Neural crest cell (in vitro differentiated cells): ENCODE measurements around the gene SVBP. TPM values are rescaled to one million over a fixed set of nuclear protein-coding genes. Genes with fewer than 3 reads are reported as not detected.
A peak's percentile ranks its signal among the peaks of the same experiment; 100 is the strongest.

Experiments
- DNase-seq: peaks from one replicate; pipeline ENCODE4 v3.0.0; 2021; ENCODE audit warnings: low read depth, mixed read lengths, low spot score
- H3K27ac Mint-ChIP-seq: one replicate; pipeline ENCODE4 v1.8.0; 2021; ENCODE audit warnings: mild to moderate bottlenecking, mixed read lengths; ENCODE audit not compliant: unreplicated experiment
- H3K27me3 Mint-ChIP-seq: 2 replicates; pipeline ENCODE4 v1.8.0; 2021; ENCODE audit warnings: low read depth, mild to moderate bottlenecking, mixed read lengths
- H3K36me3 Mint-ChIP-seq: 2 replicates; pipeline ENCODE4 v1.8.0; 2021; ENCODE audit warnings: low read depth, mild to moderate bottlenecking, mixed read lengths
- H3K4me1 Mint-ChIP-seq: 2 replicates; pipeline ENCODE4 v1.8.0; 2021; ENCODE audit warnings: mixed read lengths
- H3K4me3 Mint-ChIP-seq: one replicate; pipeline ENCODE4 v1.8.0; 2021; ENCODE audit warnings: mild to moderate bottlenecking, mixed read lengths
- H3K9me3 Mint-ChIP-seq: 2 replicates; pipeline ENCODE4 v1.8.0; 2021; ENCODE audit warnings: mixed read lengths
- CTCF ChIP-seq: fragments of 200-600 bp; sonication (generic); conservative IDR thresholded peaks from 2 replicates; pipeline ENCODE4 v1.5.0; 2021; ENCODE audit warnings: antibody characterized with exemption, mild to moderate bottlenecking
- total RNA-seq: library from RNA; stranded (reverse); gene quantifications from 2 replicates; pipeline ENCODE4 v1.2.1, GENCODE V29; 2021

SVBP gene
- total RNA-seq, 1 donor from 2014 or later: 46.5 TPM

- DNase-seq: no peak
Measured at GRCh38 chr1:42774928-42775526, 42.2 kb downstream of the SVBP start.

GRCh38 chr1:42773420-42773819 lies 43.8 kb downstream of the SVBP start:
- H3K27ac Mint-ChIP-seq: no peak overlapping the region

More at GRCh38 chr1:42774928-42775526, 42.2 kb downstream of the SVBP start:
- Mint-ChIP-seq H3K36me3 (peaks cover 12% of the 10 kb centered on the region), H3K9me3 (no peaks in the 10 kb centered on the region), H3K4me1 (peaks cover 10% of the 10 kb centered on the region), H3K27ac (no peak overlapping the region), H3K27me3 (no peaks in the 10 kb centered on the region), H3K4me3 (no peak overlapping the region)
- no peak for TF ChIP-seq CTCF

GRCh38 chr1:42769811-42770210 lies 47.4 kb downstream of the SVBP start:
- no peak overlapping the region for H3K27ac Mint-ChIP-seq
- no peaks in the 10 kb centered on the region for H3K9me3 Mint-ChIP-seq
- H3K4me3 Mint-ChIP-seq: peak overlapping the region; percentile 60
- no peaks in the 10 kb centered on the region for H3K27me3 Mint-ChIP-seq
- H3K36me3 Mint-ChIP-seq: peaks cover 5% of the 10 kb centered on the region
- DNase-seq: no peak
- no peak for TF ChIP-seq CTCF
- H3K4me1 Mint-ChIP-seq: peaks cover 26% of the 10 kb centered on the region

More at GRCh38 chr1:42773420-42773819, 43.8 kb downstream of the SVBP start:
- H3K27me3 Mint-ChIP-seq: no peaks in the 10 kb centered on the region
- no peak for TF ChIP-seq CTCF
- peaks cover 17% of the 10 kb centered on the region for H3K4me1 Mint-ChIP-seq
- H3K4me3 Mint-ChIP-seq: no peak overlapping the region
- peaks cover 12% of the 10 kb centered on the region for H3K36me3 Mint-ChIP-seq
- no peaks in the 10 kb centered on the region for H3K9me3 Mint-ChIP-seq
- no peak for DNase-seq

GRCh38 chr1:42768172-42768571 lies 49.0 kb downstream of the SVBP start:
- Mint-ChIP-seq H3K4me3 (peak overlapping the region; percentile 100), H3K27me3 (no peaks in the 10 kb centered on the region), H3K9me3 (no peaks in the 10 kb centered on the region), H3K36me3 (peaks cover 3% of the 10 kb centered on the region), H3K4me1 (peaks cover 26% of the 10 kb centered on the region), H3K27ac (peak overlapping the region; percentile 45)
- no peak for DNase-seq
- no peak for TF ChIP-seq CTCF

- no peaks in the 10 kb centered on the region for H3K27me3 Mint-ChIP-seq
- no peak for TF ChIP-seq CTCF
- peaks cover 27% of the 10 kb centered on the region for H3K4me1 Mint-ChIP-seq
- no peaks in the 10 kb centered on the region for H3K9me3 Mint-ChIP-seq
- no peak for DNase-seq
- H3K4me3 Mint-ChIP-seq: peak overlapping the region; percentile 100
- H3K27ac Mint-ChIP-seq: peak overlapping the region; percentile 89
- H3K36me3 Mint-ChIP-seq: peaks cover 3% of the 10 kb centered on the region
Measured at GRCh38 chr1:42767510-42768000, 49.6 kb downstream of the SVBP start.
